Keratinocyte (primary cell): ENCODE data around the gene PSAPL1.

ENCODE experiments used
- EZH2 ChIP-seq: IDR thresholded peaks from one replicate; pipeline ENCODE4 v1.6.1; 2012; ENCODE audit warnings: inconsistent platforms, mild to moderate bottlenecking, low read length, moderate library complexity
- TF ChIP-seq, protein P1 (sequence below), 3 experiments: IDR thresholded peaks in 1 of 3; conservative IDR thresholded peaks in 1 of 3; optimal IDR thresholded peaks in 1 of 3; 2 replicates in 2 of 3; 3 replicates in 1 of 3; pipeline versions ENCODE3 to v1.5.1; 2011; ENCODE audit warnings: low read length in 3 of 3, mild to moderate bottlenecking in 3 of 3, moderate library complexity in 2 of 3, control low read depth in 1 of 3, inconsistent platforms in 1 of 3; ENCODE audit not compliant: insufficient read depth in 2 of 3; ENCODE audit errors: extremely low read depth in 1 of 3

DNA sequence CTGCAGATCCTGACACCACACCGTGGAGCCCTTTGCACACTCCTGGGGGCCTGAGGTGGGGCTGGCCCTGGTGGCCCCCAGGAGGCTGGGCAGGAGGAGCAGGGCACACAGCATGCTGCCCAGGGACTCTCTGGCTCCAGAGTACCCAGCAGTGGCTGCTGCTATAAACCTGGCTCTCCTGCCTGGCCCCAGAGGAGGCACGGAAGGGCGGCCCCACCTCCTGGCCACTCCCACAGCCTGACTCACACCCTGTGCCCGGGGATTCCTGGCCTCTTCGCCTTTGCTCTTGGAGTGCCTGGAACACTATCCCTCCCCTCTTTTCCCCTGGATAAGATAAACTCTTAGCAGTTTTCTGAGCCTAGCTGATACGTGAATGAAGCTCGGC is at the start of gene PSAPL1:
- no peak for TF ChIP-seq EZH2
- TF ChIP-seq, protein P1, sequence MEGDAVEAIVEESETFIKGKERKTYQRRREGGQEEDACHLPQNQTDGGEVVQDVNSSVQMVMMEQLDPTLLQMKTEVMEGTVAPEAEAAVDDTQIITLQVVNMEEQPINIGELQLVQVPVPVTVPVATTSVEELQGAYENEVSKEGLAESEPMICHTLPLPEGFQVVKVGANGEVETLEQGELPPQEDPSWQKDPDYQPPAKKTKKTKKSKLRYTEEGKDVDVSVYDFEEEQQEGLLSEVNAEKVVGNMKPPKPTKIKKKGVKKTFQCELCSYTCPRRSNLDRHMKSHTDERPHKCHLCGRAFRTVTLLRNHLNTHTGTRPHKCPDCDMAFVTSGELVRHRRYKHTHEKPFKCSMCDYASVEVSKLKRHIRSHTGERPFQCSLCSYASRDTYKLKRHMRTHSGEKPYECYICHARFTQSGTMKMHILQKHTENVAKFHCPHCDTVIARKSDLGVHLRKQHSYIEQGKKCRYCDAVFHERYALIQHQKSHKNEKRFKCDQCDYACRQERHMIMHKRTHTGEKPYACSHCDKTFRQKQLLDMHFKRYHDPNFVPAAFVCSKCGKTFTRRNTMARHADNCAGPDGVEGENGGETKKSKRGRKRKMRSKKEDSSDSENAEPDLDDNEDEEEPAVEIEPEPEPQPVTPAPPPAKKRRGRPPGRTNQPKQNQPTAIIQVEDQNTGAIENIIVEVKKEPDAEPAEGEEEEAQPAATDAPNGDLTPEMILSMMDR (optimal IDR thresholded peaks at IDR 0.05 in 1 of 3, IDR thresholded peaks at IDR 0.05 in 1 of 3, conservative IDR thresholded peaks at IDR 0.05 in 1 of 3; ENCODE audit: extremely low read depth in 1 of 3, insufficient read depth in 2 of 3, low read length in 3 of 3): no peak
